Gastrocnemius medialis (tissue), 4 donors: ENCODE data around the gene SUDS3. TPM values are rescaled to one million over a fixed set of nuclear protein-coding genes. Genes with fewer than 3 reads are reported as not detected.
A peak's percentile ranks its signal among the peaks of the same experiment; 100 is the strongest.

Source experiments
- ATAC-seq, 2 donors: fragments of 150-250 bp; one replicate each; pipeline ENCODE4 v1.9.1; 2016
- DNase-seq, 2 donors: peaks; one replicate each; pipeline ENCODE4 v3.0.0-alpha.2; 2019
- H3K27ac ChIP-seq, 4 donors: fragments of 200-600 bp; sonication (generic); 1 replicate in 1 of 4; 2 replicates in 3 of 4; pipeline ENCODE4 v1.5.1; 2016 to 2018; ENCODE audit warnings: mild to moderate bottlenecking in 2 of 4, moderate library complexity in 1 of 4
- H3K27me3 ChIP-seq, 3 donors: fragments of 200-600 bp; sonication (generic) in 2 of 3; 1 replicate in 1 of 3; 2 replicates in 2 of 3; pipeline versions ENCODE4 v1.5.1 to v1.6.0; 2016 to 2019; ENCODE audit warnings: mild to moderate bottlenecking in 1 of 3, moderate library complexity in 1 of 3
- H3K36me3 ChIP-seq, 2 donors: fragments of 200-600 bp; sonication (generic) in 1 of 2; one replicate each; pipeline ENCODE4 v1.5.1; 2017 to 2018
- H3K4me1 ChIP-seq, 2 donors: fragments of 200-600 bp; sonication (generic) in 1 of 2; one replicate each; pipeline ENCODE4 v1.5.1; 2016 to 2017; ENCODE audit warnings: mild to moderate bottlenecking in 2 of 2
- H3K4me3 ChIP-seq, 4 donors: fragments of 200-600 bp; sonication (generic) in 3 of 4; 1 replicate in 1 of 4; 2 replicates in 3 of 4; pipeline ENCODE4 v1.5.1; 2016 to 2019; ENCODE audit warnings: mild to moderate bottlenecking in 2 of 4
- H3K9me3 ChIP-seq, 3 donors: fragments of 200-600 bp; sonication (generic) in 2 of 3; 1 replicate in 1 of 3; 2 replicates in 2 of 3; pipeline ENCODE4 v1.5.1; 2016 to 2019
- POLR2A ChIP-seq, 2 donors: fragments of 450-650 bp; IDR thresholded peaks; one replicate each; pipeline ENCODE4 v1.6.1; 2017; ENCODE audit warnings: antibody characterized with exemption in 2 of 2, mild to moderate bottlenecking in 2 of 2, moderate library complexity in 2 of 2
- in situ Hi-C, 4 donors: fragments of 200-750 bp; cut with MboI; loops; one replicate each; pipeline versions ENCODE4 v1.15.0 to v1.8.0; 2017; ENCODE audit warnings: low sequenced_read_pairs in 4 of 4
- intact Hi-C: fragments of 100-400 bp; cut with DNase I; formaldehyde crosslinking; loops from one replicate; pipeline ENCODE4 v1.15.1; 2023; ENCODE audit warnings: low total_unique reads
- total RNA-seq, 4 donors: library from RNA; depleted of rRNA; stranded (reverse); fragments of >200 nt; gene quantifications; one replicate each; pipeline versions ENCODE4 v1.1.0 to v1.2.3, GENCODE V29; 2016
- TF ChIP-seq, protein P1 (sequence below), 5 experiments: fragments of 450-650 bp in 3 of 5; fragments of 200-600 bp in 2 of 5; sonication (generic) in 2 of 5; IDR thresholded peaks in 4 of 5; conservative IDR thresholded peaks in 1 of 5; 1 replicate in 4 of 5; 2 replicates in 1 of 5; pipeline ENCODE4 v1.5.1; 2016 to 2019; ENCODE audit warnings: antibody characterized with exemption in 5 of 5, mild to moderate bottlenecking in 3 of 5, moderate library complexity in 3 of 5

Gene SUDS3
- total RNA-seq, 4 donors from 2014 or later, result 17.0 to 33.2 (median 29.1) TPM

- Histone ChIP-seq H3K9me3 (no peaks in the 10 kb centered on the region), H3K4me1 (peaks cover 43 to 53% of the 10 kb centered on the region in 2 donors), H3K27ac (peak overlapping the region; percentile 91 to 98 (median 96)), H3K36me3 (peaks cover 0 to 9% of the 10 kb centered on the region in 2 donors), H3K4me3 (peak overlapping the region; percentile 15 to 97 (median 84)), H3K27me3 (no peaks in the 10 kb centered on the region)
- DNase-seq (no peak), ATAC-seq (no peak)
- in situ Hi-C loops, result loop anchor here in 1 of 4 donors (5.0 kb wide), 1 partner anchor 193 kb away; no protein-coding TSS in a partner anchor
- TF ChIP-seq POLR2A (IDR thresholded peaks at IDR 0.05), result no peak
- TF ChIP-seq, protein P1, sequence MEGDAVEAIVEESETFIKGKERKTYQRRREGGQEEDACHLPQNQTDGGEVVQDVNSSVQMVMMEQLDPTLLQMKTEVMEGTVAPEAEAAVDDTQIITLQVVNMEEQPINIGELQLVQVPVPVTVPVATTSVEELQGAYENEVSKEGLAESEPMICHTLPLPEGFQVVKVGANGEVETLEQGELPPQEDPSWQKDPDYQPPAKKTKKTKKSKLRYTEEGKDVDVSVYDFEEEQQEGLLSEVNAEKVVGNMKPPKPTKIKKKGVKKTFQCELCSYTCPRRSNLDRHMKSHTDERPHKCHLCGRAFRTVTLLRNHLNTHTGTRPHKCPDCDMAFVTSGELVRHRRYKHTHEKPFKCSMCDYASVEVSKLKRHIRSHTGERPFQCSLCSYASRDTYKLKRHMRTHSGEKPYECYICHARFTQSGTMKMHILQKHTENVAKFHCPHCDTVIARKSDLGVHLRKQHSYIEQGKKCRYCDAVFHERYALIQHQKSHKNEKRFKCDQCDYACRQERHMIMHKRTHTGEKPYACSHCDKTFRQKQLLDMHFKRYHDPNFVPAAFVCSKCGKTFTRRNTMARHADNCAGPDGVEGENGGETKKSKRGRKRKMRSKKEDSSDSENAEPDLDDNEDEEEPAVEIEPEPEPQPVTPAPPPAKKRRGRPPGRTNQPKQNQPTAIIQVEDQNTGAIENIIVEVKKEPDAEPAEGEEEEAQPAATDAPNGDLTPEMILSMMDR (IDR thresholded peaks at IDR 0.05 in 4 of 5, conservative IDR thresholded peaks at IDR 0.05 in 1 of 5), result no peak
- intact Hi-C loops, result loop anchor here (1.0 to 10.0 kb wide), 7 partner anchors 162 to 1829 kb away; partner anchors contain the start of genes HSPB8, PEBP1, RNFT2 and RPLP0
Measured at GRCh38 chr12:118375348-118375747, 1.0 kb upstream of the SUDS3 start.

DNA sequence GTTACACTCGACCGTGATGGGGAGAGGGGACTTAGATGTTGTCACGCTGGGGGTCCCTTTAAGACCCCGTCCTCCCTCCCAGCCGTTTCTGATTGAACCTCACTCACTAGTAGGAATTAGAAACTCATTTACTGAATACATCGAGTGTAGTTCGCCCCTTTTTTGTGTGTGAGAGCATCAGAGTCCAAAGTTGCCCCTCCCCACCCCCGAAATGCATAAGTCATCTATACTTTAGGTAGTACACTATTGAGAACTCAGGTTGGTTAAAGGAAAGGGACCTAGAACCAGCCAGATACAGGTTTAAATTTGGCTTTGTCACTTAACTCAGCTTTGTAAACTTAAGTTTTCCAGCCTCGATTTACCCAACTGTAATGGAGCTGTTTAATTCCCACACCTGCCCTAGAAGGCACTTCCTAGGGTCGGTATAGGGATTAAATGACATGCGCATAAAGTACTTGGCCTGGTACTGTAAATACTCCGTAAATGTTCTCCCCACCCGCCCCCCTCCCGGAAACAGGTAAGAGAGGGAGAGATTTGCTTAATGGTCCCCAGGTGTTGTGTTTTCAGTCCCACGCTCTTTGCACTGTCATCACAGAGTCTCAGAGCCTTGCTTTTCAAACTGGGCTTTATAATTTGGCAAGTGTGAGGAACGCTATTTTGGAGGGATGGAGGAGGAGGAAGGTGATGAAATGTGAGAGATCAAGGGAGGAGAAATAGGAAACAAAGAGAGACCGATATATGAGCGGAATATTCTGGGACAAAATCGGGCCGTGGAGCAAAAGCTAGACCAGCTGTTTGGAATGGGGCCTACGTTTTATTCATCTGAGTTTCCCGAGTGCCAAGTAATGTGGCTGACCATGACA, 897 bp downstream of the SUDS3 start:
- DNase-seq, result no peak
- TF ChIP-seq POLR2A (IDR thresholded peaks at IDR 0.05), result no peak
- TF ChIP-seq, protein P1 (IDR thresholded peaks at IDR 0.05 in 4 of 5, conservative IDR thresholded peaks at IDR 0.05 in 1 of 5), result no peak
- peaks cover 34 to 39% of the 10 kb centered on the region in 2 donors for H3K4me1 ChIP-seq
- intact Hi-C loops, result loop anchor here (5.0 to 10.0 kb wide), 5 partner anchors 160 to 1828 kb away; partner anchors contain the start of genes HSPB8, PEBP1, RNFT2 and RPLP0
- peaks cover 0 to 26% of the 10 kb centered on the region in 2 donors for H3K36me3 ChIP-seq
- in situ Hi-C loops, result loop anchor here in 1 of 4 donors (5.0 kb wide), 1 partner anchor 195 kb away; no protein-coding TSS in a partner anchor
- no peak for ATAC-seq
- no peaks in the 10 kb centered on the region for H3K9me3 ChIP-seq
- peak overlapping the region; percentile 91 to 98 (median 96) for H3K27ac ChIP-seq
- H3K4me3 ChIP-seq, result peak overlapping the region; percentile 80 to 98 (median 93)
- H3K27me3 ChIP-seq, result no peaks in the 10 kb centered on the region

DNA sequence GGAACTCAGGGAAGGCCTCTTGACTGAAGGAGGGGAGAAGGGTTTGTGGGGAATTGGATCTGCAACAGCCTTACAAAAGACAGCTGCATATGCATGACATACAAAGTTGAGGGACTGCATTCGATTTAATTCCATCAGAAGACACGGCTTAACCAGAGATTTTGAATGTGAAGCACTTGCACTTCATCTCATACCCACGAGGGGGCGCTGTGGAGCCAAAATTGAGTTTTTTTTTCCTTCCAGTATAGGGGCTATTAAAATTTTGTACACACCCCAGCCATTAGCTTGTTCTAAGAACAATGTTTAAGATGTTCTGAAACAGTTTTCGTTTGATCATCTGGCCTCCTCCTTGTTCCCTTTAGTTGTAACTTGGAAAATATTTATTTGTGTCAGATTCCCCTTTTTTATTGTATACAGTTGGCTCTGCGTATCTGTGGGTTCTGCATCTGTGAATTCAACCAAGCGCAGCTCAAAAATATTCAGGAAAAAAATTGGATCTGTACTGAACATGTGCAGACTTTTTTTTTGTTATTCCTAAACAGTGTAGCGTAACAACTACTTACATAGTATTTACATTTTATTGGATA, 1.6 kb downstream of the SUDS3 start:
- peaks cover 0 to 28% of the 10 kb centered on the region in 2 donors for H3K36me3 ChIP-seq
- H3K4me3 ChIP-seq, result peak overlapping the region; percentile 80 to 98 (median 93)
- H3K27ac ChIP-seq, result peak overlapping the region; percentile 91 to 98 (median 96)
- peaks cover 34 to 39% of the 10 kb centered on the region in 2 donors for H3K4me1 ChIP-seq
- in situ Hi-C loops (loop anchor here in 1 of 4 donors (5.0 kb wide), 1 partner anchor 196 kb away; no protein-coding TSS in a partner anchor), intact Hi-C loops (loop anchor here (5.0 to 10.0 kb wide), 5 partner anchors 159 to 1827 kb away; partner anchors contain the start of genes HSPB8, PEBP1, RNFT2 and RPLP0)
- no peaks in the 10 kb centered on the region for H3K27me3 ChIP-seq
- TF ChIP-seq, protein P1 (IDR thresholded peaks at IDR 0.05 in 4 of 5, conservative IDR thresholded peaks at IDR 0.05 in 1 of 5), result peak; percentile 90 to 98 (median 93)
- TF ChIP-seq POLR2A (IDR thresholded peaks at IDR 0.05), result no peak
- DNase-seq (peak in 1 of 2 donors; percentile 42), ATAC-seq (no peak)
- no peaks in the 10 kb centered on the region for H3K9me3 ChIP-seq

DNA sequence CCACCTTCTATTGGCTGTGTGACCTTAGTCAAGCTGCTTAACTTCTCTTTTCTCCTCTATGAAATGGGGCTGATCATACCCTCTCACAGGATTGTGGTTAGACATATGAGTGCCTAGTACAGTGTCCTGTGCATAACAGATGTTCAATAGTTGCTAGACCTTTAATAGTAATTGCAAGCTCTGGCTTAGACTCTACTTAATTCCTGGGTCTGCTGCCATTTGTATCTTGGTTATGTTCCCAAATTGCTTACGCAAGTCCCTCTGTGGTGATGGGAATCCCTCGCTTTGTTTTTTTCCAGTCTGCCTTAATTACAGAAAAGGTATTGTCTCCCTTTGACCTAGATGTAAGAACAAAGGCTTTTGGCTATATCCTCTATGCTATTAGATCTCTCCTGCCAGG, 15.1 kb downstream of the SUDS3 start:
- in situ Hi-C loops (no loop called here), intact Hi-C loops (no loop called here)
- DNase-seq (no peak), ATAC-seq (peak in 1 of 2 donors; percentile 34)
- H3K4me3 ChIP-seq, result no peak overlapping the region
- TF ChIP-seq, protein P1 (IDR thresholded peaks at IDR 0.05 in 4 of 5, conservative IDR thresholded peaks at IDR 0.05 in 1 of 5), result no peak
- TF ChIP-seq POLR2A (IDR thresholded peaks at IDR 0.05), result no peak
- no peaks in the 10 kb centered on the region for H3K9me3 ChIP-seq
- no peaks in the 10 kb centered on the region for H3K27me3 ChIP-seq
- peaks cover 0 to 72% of the 10 kb centered on the region in 2 donors for H3K36me3 ChIP-seq
- H3K4me1 ChIP-seq, result peaks cover 11 to 13% of the 10 kb centered on the region in 2 donors
- H3K27ac ChIP-seq, result peak overlapping the region in 1 of 4 donors; percentile 44
